Activated CD4-positive, alpha-beta T cell treated with anti-CD3 and anti-CD28 coated beads, Interleukin-2, amount 10 ng/mL, durations not matched to agents 7 days and 5 days (primary cell): ENCODE data around the gene ATP8B1. TPM values are rescaled to one million over a fixed set of nuclear protein-coding genes. Genes with fewer than 3 reads are reported as not detected.

ENCODE experiments used
- CTCF ChIA-PET: fragments of 350-600 bp; sonication (Branson Sonifier 250); formaldehyde crosslinking; loops from one replicate; lab custom pipeline; 2021; ENCODE audit warnings: antibody characterized with exemption; lab: Charles Lee
- POLR2A ChIA-PET: fragments of 350-600 bp; sonication (Branson Sonifier 250); formaldehyde crosslinking; loops from one replicate; lab custom pipeline; 2021; ENCODE audit warnings: antibody characterized with exemption; lab: Charles Lee
- DNase-seq: peaks from one replicate; pipeline ENCODE4 v3.0.0-alpha.2; 2020
- H3K27ac Mint-ChIP-seq: one replicate; pipeline ENCODE4 v1.8.0; 2021; ENCODE audit warnings: mild to moderate bottlenecking, moderate library complexity, mixed read lengths
- H3K27me3 Mint-ChIP-seq: one replicate; pipeline ENCODE4 v1.8.0; 2021; ENCODE audit warnings: mixed read lengths
- H3K36me3 Mint-ChIP-seq: one replicate; pipeline ENCODE4 v1.8.0; 2021; ENCODE audit warnings: low read depth, mixed read lengths
- H3K4me1 Mint-ChIP-seq: one replicate; pipeline ENCODE4 v1.8.0; 2021; ENCODE audit warnings: mixed read lengths
- H3K4me3 Mint-ChIP-seq: one replicate; pipeline ENCODE4 v1.8.0; 2021; ENCODE audit warnings: mild to moderate bottlenecking, moderate library complexity, mixed read lengths
- H3K9me3 Mint-ChIP-seq: one replicate; pipeline ENCODE4 v1.8.0; 2021; ENCODE audit warnings: mixed read lengths
- total RNA-seq, 2 experiments: library from RNA; stranded (reverse); gene quantifications; one replicate each; pipeline ENCODE4 v1.2.3, GENCODE V29; 2021

ATP8B1 gene
- total RNA-seq, 2 experiments from 2014 or later, result not detected

GRCh38 chr18:57715671-57716070 is 87.4 kb downstream of the ATP8B1 start:
- H3K4me3 Mint-ChIP-seq, result no peak overlapping the region

GRCh38 chr18:57715073-57715472 is 88.0 kb downstream of the ATP8B1 start:
- peaks cover 2% of the 10 kb centered on the region for H3K4me1 Mint-ChIP-seq
- no peaks in the 10 kb centered on the region for H3K36me3 Mint-ChIP-seq
- no peak for DNase-seq
- no peaks in the 10 kb centered on the region for H3K27me3 Mint-ChIP-seq
- H3K4me3 Mint-ChIP-seq, result no peak overlapping the region
- CTCF ChIA-PET, result no interaction called here
- H3K9me3 Mint-ChIP-seq, result peaks cover 23% of the 10 kb centered on the region
- no peak overlapping the region for H3K27ac Mint-ChIP-seq
- POLR2A ChIA-PET, result no interaction called here

More at GRCh38 chr18:57715671-57716070, 87.4 kb downstream of the ATP8B1 start:
- no peak for DNase-seq
- CTCF ChIA-PET, result no interaction called here
- no peaks in the 10 kb centered on the region for H3K36me3 Mint-ChIP-seq
- peaks cover 2% of the 10 kb centered on the region for H3K4me1 Mint-ChIP-seq
- H3K27me3 Mint-ChIP-seq, result no peaks in the 10 kb centered on the region
- H3K27ac Mint-ChIP-seq, result no peak overlapping the region
- H3K9me3 Mint-ChIP-seq, result peaks cover 23% of the 10 kb centered on the region
- POLR2A ChIA-PET, result no interaction called here

GRCh38 chr18:57710226-57710625 is 92.9 kb downstream of the ATP8B1 start:
- Mint-ChIP-seq H3K4me3 (no peak overlapping the region), H3K27me3 (no peaks in the 10 kb centered on the region), H3K4me1 (no peaks in the 10 kb centered on the region), H3K9me3 (peaks cover 16% of the 10 kb centered on the region), H3K27ac (no peak overlapping the region), H3K36me3 (no peaks in the 10 kb centered on the region)
- ChIA-PET CTCF (interaction anchor here (0.6 kb wide), 1 partner anchor 34 kb away, joined by 3 read pairs; no protein-coding TSS in a partner anchor), POLR2A (no interaction called here)
- no peak for DNase-seq

- ChIA-PET CTCF (interaction anchor here (1.7 kb wide), 1 partner anchor 15 kb away, joined by 3 read pairs; no protein-coding TSS in a partner anchor), POLR2A (no interaction called here)
- no peaks in the 10 kb centered on the region for H3K36me3 Mint-ChIP-seq
- no peaks in the 10 kb centered on the region for H3K27me3 Mint-ChIP-seq
- H3K9me3 Mint-ChIP-seq, result peaks cover 10% of the 10 kb centered on the region
- DNase-seq, result no peak
- H3K4me1 Mint-ChIP-seq, result no peaks in the 10 kb centered on the region
- no peak overlapping the region for H3K4me3 Mint-ChIP-seq
- no peak overlapping the region for H3K27ac Mint-ChIP-seq
Observed at GRCh38 chr18:57709335-57709734, 93.8 kb downstream of the ATP8B1 start.

GRCh38 chr18:57708288-57708687 is 94.8 kb downstream of the ATP8B1 start:
- no peak for DNase-seq
- Mint-ChIP-seq H3K9me3 (peaks cover 10% of the 10 kb centered on the region), H3K27ac (no peak overlapping the region), H3K36me3 (no peaks in the 10 kb centered on the region), H3K4me3 (no peak overlapping the region), H3K4me1 (no peaks in the 10 kb centered on the region), H3K27me3 (no peaks in the 10 kb centered on the region)
- POLR2A ChIA-PET, result no interaction called here
- CTCF ChIA-PET, result interaction anchor here (1.7 kb wide), 1 partner anchor 14 kb away, joined by 3 read pairs; no protein-coding TSS in a partner anchor

GRCh38 chr18:57705832-57706595 is 97.1 kb downstream of the ATP8B1 start:
- Mint-ChIP-seq H3K27ac (no peak overlapping the region), H3K36me3 (no peaks in the 10 kb centered on the region), H3K4me3 (no peak overlapping the region), H3K27me3 (no peaks in the 10 kb centered on the region), H3K4me1 (no peaks in the 10 kb centered on the region), H3K9me3 (peaks cover 16% of the 10 kb centered on the region)
- ChIA-PET CTCF (no interaction called here), POLR2A (no interaction called here)
- no peak for DNase-seq

- H3K27ac Mint-ChIP-seq, result no peak overlapping the region
- no peak for DNase-seq
- H3K36me3 Mint-ChIP-seq, result no peaks in the 10 kb centered on the region
- H3K4me3 Mint-ChIP-seq, result no peak overlapping the region
- no peaks in the 10 kb centered on the region for H3K27me3 Mint-ChIP-seq
- ChIA-PET CTCF (no interaction called here), POLR2A (no interaction called here)
- H3K4me1 Mint-ChIP-seq, result no peaks in the 10 kb centered on the region
- peaks cover 20% of the 10 kb centered on the region for H3K9me3 Mint-ChIP-seq
Observed at GRCh38 chr18:57705011-57705410, 98.1 kb downstream of the ATP8B1 start.

GRCh38 chr18:57698571-57699276 is 104.4 kb downstream of the ATP8B1 start:
- ChIA-PET CTCF (no interaction called here), POLR2A (no interaction called here)
- Mint-ChIP-seq H3K27me3 (no peaks in the 10 kb centered on the region), H3K36me3 (no peaks in the 10 kb centered on the region), H3K9me3 (peaks cover 14% of the 10 kb centered on the region), H3K27ac (no peak overlapping the region), H3K4me1 (no peaks in the 10 kb centered on the region), H3K4me3 (no peak overlapping the region)
- no peak for DNase-seq

GRCh38 chr18:57697426-57697825 is 105.7 kb downstream of the ATP8B1 start:
- Mint-ChIP-seq H3K27ac (no peak overlapping the region), H3K36me3 (no peaks in the 10 kb centered on the region), H3K27me3 (no peaks in the 10 kb centered on the region), H3K4me1 (no peaks in the 10 kb centered on the region), H3K4me3 (no peak overlapping the region), H3K9me3 (peaks cover 11% of the 10 kb centered on the region)
- POLR2A ChIA-PET, result no interaction called here
- DNase-seq, result no peak
- CTCF ChIA-PET, result no interaction called here

GRCh38 chr18:57696271-57696670 is 106.8 kb downstream of the ATP8B1 start:
- H3K36me3 Mint-ChIP-seq, result no peaks in the 10 kb centered on the region
- H3K4me3 Mint-ChIP-seq, result no peak overlapping the region
- no peak overlapping the region for H3K27ac Mint-ChIP-seq
- H3K27me3 Mint-ChIP-seq, result no peaks in the 10 kb centered on the region
- DNase-seq, result no peak
- H3K9me3 Mint-ChIP-seq, result peaks cover 9% of the 10 kb centered on the region
- no peaks in the 10 kb centered on the region for H3K4me1 Mint-ChIP-seq
- POLR2A ChIA-PET, result no interaction called here
- CTCF ChIA-PET, result interaction anchor here (0.7 kb wide), 1 partner anchor 566 kb away, joined by 4 read pairs; no protein-coding TSS in a partner anchor

- POLR2A ChIA-PET, result no interaction called here
- H3K9me3 Mint-ChIP-seq, result peaks cover 7% of the 10 kb centered on the region
- no peak overlapping the region for H3K4me3 Mint-ChIP-seq
- peaks cover 1% of the 10 kb centered on the region for H3K36me3 Mint-ChIP-seq
- no peak overlapping the region for H3K27ac Mint-ChIP-seq
- CTCF ChIA-PET, result no interaction called here
- no peak for DNase-seq
- H3K27me3 Mint-ChIP-seq, result no peaks in the 10 kb centered on the region
- no peaks in the 10 kb centered on the region for H3K4me1 Mint-ChIP-seq
Observed at GRCh38 chr18:57691363-57691762, 111.8 kb downstream of the ATP8B1 start.

GRCh38 chr18:57687970-57688369 is 115.1 kb downstream of the ATP8B1 start:
- CTCF ChIA-PET, result interaction anchor here (0.6 kb wide), 1 partner anchor 750 kb away, joined by 3 read pairs; no protein-coding TSS in a partner anchor
- no peak for DNase-seq
- no peak overlapping the region for H3K4me3 Mint-ChIP-seq
- no peaks in the 10 kb centered on the region for H3K4me1 Mint-ChIP-seq
- H3K36me3 Mint-ChIP-seq, result peaks cover 1% of the 10 kb centered on the region
- H3K9me3 Mint-ChIP-seq, result peaks cover 10% of the 10 kb centered on the region
- H3K27me3 Mint-ChIP-seq, result no peaks in the 10 kb centered on the region
- no peak overlapping the region for H3K27ac Mint-ChIP-seq
- POLR2A ChIA-PET, result no interaction called here

- H3K4me1 Mint-ChIP-seq, result peaks cover 2% of the 10 kb centered on the region
- POLR2A ChIA-PET, result no interaction called here
- H3K4me3 Mint-ChIP-seq, result no peak overlapping the region
- H3K27me3 Mint-ChIP-seq, result no peaks in the 10 kb centered on the region
- CTCF ChIA-PET, result interaction anchor here (0.6 to 0.8 kb wide), 2 partner anchors 15 to 1975 kb away, joined by 3 to 5 read pairs; no protein-coding TSS in a partner anchor
- no peak overlapping the region for H3K27ac Mint-ChIP-seq
- H3K36me3 Mint-ChIP-seq, result peaks cover 3% of the 10 kb centered on the region
- H3K9me3 Mint-ChIP-seq, result peaks cover 17% of the 10 kb centered on the region
- no peak for DNase-seq
Observed at GRCh38 chr18:57683470-57683869, 119.6 kb downstream of the ATP8B1 start.
